Amygdala (tissue), 56 donors: Measurements from ENCODE around the gene WDFY4.

Experiments used
- DNase-seq, 56 donors: peaks; one replicate each; lab custom pipeline; 2025; lab: John Stamatoyannopoulos, UW

Gene WDFY4

DNA sequence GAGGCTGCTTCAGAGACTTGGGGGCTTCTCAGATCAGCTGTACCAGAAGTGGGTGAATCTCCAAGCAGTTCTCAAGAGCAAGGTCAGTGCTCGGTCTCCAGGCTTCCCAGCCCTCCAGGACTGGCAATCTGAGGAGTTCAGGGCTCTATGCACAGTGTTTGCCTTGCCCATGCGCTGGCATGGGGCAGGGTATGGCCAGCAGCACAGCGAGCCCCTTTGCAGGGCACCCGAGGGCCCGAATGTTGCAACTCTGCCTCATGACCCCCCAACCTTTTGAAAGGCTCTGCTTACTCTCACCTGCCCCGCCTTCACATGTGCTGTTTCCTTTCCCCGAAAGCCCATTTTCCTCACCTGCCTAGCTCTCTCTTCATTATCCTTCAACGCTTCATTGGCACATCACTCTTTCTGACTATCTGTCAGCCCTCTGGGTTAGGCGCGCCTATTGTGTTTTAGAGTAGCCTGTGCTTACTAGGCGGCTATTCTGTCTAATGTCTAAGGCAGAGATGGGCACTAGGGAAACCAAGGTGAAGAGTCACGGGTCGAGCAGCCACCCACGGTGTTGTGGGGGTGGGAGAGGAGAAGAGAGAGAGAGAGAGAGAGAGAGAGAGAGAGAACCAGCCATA, 83.6 kb downstream of the WDFY4 start:
- DNase-seq: no peak

DNA sequence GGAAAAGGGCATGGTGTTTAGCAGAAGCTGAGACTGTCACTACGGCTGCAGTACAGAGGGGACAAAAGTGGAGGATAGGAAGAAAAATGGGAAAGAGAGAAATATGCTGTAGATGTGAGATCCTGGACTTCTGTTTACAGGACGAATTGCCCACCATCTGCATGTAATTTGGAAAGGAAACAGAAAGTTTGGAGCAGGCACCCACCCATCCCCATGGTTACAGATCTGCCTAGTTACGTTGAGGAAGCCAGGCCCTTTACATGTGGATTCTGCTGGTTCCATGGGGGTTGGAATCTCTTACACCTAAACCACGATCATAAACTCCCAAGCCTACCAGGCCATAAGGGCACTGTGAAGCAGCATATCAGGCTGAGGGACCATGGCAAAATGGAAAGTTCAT, 84.3 kb downstream of the WDFY4 start:
- DNase-seq: no peak

DNA sequence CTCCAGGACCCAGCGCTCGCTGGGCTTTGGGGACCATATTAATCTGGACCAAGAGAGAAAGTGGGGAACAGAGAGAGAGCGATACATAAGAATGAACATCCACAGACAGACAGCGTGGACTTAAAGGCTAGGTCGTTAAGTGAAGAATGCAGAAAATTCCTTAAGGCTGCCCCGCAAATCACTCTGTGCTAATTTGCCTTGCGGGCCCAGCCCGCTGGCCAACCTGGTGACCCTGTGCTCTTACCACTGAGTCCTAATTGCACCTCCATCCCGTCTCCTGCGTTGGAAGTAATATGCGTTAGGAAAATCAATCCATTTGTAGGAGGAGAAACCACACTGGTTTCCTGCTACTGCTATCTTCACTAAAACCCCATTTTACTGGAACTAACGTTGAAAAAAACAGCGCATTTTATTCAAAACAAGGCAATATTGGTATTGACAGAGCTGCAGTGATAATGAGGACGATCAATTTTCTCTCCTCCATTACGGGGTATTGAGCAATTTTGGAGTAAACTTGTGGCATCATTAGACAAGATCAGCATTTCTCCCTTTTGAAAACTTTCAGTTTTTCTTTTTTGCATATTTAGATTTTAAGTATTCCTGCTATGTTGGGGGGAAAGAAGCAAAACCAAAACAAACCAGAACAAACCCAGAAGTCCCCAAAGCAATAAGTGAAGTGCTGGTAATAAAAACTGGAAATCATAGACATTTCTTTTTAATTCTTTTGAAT, 85.2 kb downstream of the WDFY4 start:
- no peak for DNase-seq

DNA sequence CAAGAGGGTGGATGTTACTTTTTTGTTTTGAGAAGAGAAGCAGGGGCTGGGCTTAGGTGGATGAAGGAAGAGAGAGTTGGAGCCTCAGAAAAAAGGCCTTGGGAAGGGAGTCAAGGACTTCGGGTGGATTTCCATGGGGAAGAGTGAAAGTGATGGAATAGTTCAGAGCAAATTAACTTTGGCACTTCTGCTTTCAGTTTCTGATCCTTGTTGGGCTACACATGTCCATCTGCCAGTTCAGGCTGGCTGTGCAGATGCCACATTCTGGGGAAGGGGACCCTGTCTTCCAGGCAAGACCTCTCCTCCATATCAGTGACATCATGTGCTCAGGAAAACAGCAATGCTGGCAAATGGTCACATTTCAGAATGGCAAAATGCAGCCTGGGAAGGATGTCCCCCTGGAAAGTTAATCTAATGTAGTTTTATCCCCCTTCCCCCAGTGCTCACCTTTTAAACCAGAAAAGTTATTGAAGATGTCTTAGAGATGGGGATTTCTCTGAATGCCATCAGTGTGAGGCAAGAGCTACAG, 86.0 kb downstream of the WDFY4 start:
- no peak for DNase-seq

DNA sequence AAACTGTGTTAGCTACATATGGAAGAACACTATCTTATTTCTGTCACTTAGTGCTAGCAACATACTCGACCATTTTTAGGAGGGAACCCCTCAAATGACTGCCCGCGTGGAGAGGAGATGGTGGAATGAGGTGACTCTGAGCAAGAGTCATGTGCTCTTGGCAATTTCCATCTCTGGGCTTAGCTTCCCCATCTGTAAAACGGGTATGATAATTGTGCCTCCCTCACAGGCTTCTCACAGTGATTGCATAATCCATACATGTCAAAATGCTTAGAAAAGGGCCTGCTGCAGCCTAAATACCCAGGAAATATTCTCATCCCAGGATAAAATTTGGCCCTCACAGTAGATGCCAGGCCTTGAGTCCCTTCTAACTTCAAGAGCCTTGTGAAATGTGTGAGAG, 86.6 kb downstream of the WDFY4 start:
- DNase-seq: no peak

DNA sequence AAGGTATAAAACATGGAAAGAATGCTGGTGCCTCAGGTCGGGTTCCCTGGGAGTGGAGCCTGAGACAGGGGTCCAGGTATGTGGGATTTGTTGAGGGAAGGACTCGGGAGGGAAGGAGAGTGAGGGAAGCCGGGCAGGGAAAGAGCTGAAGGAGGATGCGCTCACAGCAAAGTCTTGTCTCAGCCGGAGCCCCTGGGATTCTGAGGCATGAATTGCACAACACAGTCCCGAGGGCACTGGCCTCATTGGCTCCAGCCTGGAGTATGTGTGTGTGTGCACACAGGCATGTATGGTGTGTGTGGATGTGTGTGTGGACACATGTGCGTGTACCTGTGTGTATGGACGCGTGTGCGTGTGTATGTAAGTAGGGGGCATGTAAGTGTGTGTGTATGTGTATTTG, 87.4 kb downstream of the WDFY4 start:
- no peak for DNase-seq

DNA sequence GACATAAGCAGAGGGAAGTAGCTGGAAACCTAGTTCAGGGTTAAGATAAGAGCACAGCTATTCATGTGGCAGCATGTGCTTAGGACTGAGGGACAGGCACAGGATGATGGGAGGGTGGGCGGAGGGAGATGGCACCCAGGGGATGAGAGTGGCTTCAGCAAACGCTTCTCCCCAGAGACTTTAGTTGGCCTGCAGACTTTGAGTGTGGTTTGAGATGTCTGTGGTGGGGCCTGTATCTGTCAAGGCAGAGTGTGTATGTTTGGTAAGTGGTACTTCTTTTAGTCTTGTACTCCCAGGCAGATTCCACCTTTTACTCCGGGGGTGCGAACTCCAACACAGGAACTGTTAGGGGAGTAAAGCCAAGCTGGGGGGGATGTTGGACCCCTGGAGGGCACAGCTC, 88.9 kb downstream of the WDFY4 start:
- no peak for DNase-seq

DNA sequence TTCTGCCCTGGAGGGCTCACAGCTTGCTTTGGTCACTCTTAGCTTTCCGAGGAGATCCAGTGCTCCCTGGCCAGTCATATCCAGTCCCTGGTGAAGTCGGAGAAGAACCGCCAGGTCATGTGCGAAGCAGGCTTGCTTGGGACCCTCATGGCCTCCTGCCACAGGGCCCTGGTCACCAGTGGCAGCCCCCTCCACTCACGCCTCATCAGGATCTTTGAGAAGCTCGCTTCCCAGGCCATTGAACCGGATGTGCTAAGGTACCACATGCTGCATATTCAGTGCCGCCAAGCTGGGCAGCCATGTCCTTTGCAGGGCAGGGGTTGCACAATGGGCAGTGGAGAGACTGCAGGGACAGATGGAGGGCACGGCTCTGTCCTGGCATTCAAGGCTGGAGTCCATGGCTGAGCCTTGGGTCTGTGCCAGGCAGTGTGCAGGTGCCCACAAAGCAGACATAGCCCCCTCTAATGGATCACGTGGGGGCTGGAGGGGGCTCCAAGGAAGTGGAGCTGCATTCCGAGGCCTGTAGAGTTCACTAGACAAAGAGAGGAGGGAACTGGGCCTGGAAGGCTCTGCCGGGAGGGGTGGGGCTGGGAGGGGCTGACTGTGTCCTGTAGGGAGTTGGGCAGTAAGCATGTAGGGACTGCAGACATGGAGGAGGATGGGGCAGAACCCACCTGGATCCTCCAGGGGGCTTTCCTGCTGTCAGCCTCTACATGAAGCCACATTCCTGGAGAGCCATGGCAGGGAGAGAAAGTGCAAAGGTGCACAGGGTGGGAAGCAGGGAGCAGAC, 89.9 kb downstream of the WDFY4 start:
- no peak for DNase-seq

DNA sequence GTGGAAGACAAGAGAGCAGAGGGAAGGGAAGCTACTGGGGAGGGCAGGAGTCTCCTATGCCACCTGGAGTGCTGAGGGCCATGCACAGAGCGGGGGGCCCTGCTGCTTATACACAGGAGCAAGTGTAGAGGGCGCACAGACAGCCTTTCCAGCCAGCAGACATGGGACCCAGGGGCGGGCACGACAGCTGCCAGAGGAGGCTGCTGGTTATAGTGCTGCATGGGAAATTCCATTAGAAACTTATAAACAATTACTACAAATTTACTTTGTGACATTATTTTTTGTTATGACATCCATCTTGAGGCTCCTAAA, 90.5 kb downstream of the WDFY4 start:
- DNase-seq: no peak

DNA sequence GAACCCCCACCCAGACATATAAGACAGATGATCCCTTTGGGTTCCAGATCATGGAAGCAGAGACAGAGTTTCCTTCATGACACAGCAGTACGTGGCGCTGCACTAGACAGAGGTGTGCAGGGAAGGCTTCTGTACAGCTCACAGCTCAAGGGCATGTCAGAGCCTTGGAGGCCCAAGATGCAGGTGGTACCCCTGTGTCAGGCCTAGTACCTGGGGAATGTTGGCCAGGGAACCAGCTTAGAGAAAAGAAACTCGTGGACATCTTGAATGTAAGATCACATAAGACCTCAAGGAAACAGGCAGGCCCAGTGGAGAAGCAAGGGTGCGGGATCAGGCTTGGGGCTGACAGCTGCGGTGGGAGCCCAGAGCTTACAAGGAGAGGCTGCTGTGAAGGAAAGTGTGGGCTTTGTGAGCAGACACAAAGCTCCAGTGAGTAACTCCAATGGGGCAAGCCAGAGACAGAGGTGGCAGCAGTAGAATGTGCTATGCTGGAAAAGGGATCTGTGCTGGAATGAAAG, 91.4 kb downstream of the WDFY4 start:
- DNase-seq: no peak

DNA sequence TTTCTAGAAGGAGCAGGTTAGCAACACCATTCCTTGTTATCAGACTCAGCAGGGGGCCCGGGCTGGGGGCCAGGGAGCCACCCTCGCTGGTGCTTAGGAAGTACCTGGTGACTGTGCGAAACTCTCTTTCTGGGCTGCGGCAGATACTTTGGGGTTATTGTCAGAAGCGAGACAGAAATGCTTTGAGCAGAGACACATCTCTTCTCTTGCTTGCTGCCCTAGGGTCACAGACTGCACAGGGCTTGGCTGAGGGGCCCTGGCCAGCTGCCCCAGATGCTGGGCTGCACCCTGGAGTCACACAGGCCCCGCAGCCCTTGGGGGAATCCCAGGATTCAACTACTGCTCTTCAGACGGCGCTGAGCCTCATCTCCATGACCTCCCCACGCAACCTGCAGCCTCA, 91.9 kb downstream of the WDFY4 start:
- no peak for DNase-seq

DNA sequence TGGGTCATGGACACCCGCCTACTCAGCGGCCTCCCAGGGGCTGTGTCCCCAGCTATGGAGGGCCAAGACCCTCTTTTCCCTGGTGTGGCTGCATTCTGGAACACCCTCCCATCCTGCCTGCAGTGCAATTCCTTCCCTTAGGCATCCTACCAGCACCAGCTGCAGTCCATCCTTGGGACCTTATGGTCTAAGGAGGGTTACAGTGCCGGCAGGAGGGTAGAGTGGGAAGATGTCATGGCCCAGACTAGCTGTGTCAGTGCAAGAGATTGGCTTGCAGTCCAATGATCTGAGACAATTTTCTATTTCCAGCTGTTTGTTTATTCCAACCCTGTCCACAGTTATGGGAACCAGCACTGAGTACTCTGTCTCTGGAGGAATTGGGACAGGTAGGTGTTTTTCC, 92.4 kb downstream of the WDFY4 start:
- DNase-seq: no peak

DNA sequence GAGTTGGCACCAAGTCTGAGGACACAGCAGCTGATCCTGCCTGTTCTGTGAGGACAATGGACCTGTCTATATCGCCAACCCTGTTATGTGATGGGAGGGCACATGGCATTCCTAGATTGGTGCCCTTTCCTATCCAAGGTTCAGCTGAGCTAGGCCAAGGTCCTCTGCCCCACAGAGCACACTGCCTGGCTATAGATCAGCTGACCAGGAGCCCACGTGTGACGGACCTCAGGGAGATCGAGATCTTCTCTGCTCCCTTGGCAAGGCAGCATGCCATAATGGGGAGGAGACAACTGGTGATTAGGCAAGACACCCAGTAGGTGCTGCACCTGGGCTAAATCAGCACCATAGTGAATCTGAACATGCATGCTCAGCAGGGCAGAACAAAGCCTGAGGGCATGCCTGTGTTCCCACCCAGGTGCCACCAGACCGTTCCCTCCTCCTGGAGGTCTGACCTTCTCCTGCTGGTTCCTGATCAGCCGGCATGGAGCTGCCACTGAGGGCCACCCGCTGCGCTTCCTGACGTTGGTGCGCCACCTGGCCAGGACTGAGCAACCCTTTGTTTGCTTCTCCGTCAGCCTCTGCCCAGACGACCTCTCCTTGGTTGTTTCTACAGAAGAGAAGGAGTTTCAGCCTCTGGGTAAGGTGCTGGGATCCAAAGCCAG, 93.7 kb downstream of the WDFY4 start:
- no peak for DNase-seq

DNA sequence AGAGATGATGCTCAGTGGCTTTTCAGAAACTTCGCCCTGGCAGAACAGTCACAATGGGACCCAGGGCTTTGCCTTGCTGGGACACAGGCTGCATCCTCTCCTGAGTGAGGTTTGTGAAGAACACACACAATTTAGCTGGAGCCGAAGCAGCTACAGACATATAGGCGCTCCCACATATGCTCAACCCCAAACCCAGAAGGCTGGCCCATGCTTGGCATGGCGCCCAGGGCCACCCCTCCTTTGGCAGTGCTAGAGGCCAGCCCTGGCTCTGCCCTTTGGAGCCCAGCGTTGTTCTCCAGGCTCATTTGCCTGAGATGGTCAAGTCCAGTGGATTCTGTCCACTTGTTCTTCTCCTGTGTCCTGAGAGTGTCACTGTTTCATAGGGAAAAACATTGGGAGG, 94.4 kb downstream of the WDFY4 start:
- DNase-seq: no peak

DNA sequence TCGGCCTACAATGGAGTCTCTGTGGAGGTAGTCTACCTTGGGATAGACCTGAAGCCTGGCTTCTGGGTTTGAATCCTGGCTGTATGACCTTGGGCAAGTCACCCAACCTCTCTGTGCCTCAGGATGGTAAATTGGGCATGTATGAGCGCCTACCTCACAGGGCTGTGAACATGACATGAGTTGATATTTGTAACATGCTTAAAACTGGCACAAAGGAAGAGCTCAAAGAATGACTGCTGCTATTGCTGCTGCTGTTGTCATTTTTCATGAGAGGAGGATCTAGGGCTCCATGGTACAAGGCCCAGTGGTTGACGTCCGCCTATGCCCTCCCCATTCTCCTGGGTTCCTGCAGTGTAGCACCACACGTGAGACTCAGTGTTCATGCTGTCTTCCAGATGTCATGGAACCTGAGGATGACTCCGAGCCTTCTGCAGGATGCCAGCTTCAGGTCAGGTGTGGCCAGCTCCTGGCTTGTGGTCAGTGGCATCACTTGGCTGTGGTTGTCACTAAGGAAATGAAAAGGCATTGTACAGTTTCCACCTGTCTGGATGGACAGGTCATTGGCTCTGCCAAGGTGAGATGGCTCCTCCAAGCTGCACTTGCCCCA, 95.0 kb downstream of the WDFY4 start:
- DNase-seq: no peak

DNA sequence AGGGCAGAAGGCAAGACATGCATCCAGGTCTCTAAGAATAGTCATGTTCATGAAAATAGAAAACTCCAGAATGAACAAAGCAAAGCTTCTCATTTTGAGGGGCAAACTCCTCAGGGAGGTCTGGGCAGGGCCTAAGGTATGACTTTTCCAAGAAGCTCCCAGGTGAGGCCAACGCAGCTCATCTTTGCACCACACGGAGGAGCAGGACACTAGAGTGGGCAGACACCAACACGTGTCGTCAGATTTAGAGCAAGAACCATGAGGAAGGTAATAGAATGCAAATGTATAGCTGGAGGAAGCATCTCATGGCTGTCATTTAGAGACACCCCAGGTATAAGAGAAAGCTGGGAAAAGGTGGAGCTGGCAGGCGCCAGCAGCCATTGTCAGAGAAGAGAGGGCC, 95.7 kb downstream of the WDFY4 start:
- DNase-seq: no peak

DNA sequence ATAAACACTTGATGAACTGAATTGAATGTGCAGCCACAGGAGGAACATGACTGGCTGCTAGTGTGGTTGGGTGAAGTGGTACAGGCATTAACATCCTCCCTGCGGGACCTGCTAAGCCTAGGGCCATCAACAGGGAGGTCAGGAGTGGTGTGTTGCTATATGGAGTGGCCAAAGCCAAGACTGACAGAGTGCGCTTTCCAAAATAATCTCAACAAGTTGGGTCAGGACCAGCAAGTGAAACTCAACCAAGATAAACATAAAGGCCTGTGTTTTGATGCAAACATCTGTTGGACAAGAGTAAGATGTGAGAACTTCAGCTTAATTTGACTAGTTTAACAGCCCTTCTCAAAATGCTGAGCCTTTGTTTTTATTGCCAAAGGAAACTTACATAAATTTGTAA, 97.7 kb downstream of the WDFY4 start:
- DNase-seq: no peak

DNA sequence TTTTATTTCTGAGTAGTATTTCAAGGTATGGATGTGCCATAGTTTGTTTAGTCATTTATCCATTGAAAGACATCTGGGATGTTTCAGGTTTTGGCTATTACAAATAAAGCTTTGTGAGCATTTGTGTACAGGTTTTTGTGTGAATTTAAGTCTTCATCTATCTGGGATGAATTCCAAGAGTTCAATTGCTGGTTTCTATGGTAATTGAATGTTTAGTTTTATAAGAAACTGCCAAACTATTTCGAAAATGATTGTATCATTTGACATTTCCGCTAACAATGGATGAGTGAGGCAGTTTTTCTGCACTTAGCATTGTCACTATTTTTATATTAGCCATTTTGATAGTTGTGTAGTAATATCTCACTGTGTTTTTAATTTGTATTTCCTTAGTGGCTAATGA, 99.4 kb downstream of the WDFY4 start:
- DNase-seq: no peak

DNA sequence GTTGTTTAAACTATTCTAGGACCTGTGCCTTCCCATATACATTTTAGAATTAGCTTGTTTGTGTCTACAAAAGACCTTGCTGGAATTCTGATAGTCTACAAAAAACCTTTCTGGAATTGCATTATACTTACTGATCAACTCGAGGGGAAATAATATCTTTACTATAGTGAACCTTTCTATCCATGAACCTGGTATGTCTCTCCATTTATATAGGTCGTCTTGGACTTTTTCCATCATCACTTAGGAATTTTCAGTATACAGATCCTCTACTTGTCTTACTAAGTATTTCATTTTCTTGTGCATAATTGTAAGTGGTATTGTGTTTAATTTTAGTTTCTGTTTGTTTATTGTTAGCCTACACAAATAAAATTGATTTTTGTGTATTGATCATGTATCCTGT, 101.1 kb downstream of the WDFY4 start:
- DNase-seq: no peak

DNA sequence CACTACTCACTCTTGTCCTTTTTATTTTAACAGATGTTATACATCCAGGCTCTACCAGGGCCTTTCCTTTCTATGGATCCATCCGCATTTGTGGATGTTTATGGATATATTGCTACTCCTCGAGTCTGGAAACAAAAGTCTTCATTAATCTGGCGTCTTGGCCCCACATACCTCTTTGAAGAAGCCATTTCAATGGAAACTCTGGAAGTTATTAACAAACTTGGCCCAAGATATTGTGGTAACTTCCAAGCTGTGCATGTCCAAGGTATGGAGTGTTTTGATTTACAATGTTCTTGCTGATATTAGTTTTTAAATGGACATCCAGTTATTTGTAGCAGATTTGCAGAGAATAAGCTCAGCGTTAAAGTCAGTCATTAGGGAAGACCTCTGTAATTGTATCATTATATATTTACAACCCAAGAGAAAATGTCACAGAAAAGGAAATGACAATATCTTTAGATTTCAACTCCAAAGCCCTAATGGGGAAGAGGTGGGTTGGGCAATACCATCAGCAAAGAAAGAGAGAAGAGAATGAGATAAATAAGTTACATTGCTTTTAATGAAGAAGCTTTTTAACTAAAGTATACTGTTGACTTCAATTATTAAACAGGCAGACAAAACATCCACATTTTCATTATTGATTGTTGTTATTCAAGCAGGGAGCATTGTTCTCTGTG, 102.1 kb downstream of the WDFY4 start:
- no peak for DNase-seq
